ENCODE results near the gene LHX2.
A peak's percentile ranks its signal among the peaks of the same experiment; 100 is the strongest.

The LHX2 gene

GRCh38 chr9:124038790-124039633 lies 27.4 kb downstream of the LHX2 start:
- H3K27me3 ChIP-seq (ENCODE audit: control insufficient read depth, insufficient read depth, low read length), result peaks cover 71% of the 10 kb centered on the region
- H3K4me1 ChIP-seq (ENCODE audit: control insufficient read depth, insufficient read depth, low read length), result 0 out of 2 replicates have a peak, but pooled peaks cover 2% of the 10 kb centered on the region
- no peak overlapping the region for H3K27ac ChIP-seq (ENCODE audit: low read depth, low read length)
- no peak overlapping the region for H3K9ac ChIP-seq (ENCODE audit: low read depth, low read length)
- H3K4me3 ChIP-seq (ENCODE audit: low read depth, low read length), result no peak overlapping the region
- no peaks in the 10 kb centered on the region for H3K36me3 ChIP-seq (ENCODE audit: control insufficient read depth, insufficient read depth, low read length)
- H3K9me3 ChIP-seq (ENCODE audit: control insufficient read depth, insufficient read depth, low read length), result no peaks in the 10 kb centered on the region

- no peak overlapping the region for H3K9ac ChIP-seq (ENCODE audit: low read depth, low read length)
- no peaks in the 10 kb centered on the region for H3K36me3 ChIP-seq (ENCODE audit: control insufficient read depth, insufficient read depth, low read length)
- H3K27ac ChIP-seq (ENCODE audit: low read depth, low read length), result no peak overlapping the region
- H3K9me3 ChIP-seq (ENCODE audit: control insufficient read depth, insufficient read depth, low read length), result no peaks in the 10 kb centered on the region
- peaks cover 80% of the 10 kb centered on the region for H3K27me3 ChIP-seq (ENCODE audit: control insufficient read depth, insufficient read depth, low read length)
- H3K4me3 ChIP-seq (ENCODE audit: low read depth, low read length), result peak overlapping the region; percentile 52; the same call in 1 of the 2 replicates
- H3K4me1 ChIP-seq (ENCODE audit: control insufficient read depth, insufficient read depth, low read length), result 0 out of 2 replicates have a peak, but pooled peaks cover 2% of the 10 kb centered on the region
Measured at GRCh38 chr9:124040186-124040931, 28.8 kb downstream of the LHX2 start.

- Histone ChIP-seq H3K9ac (ENCODE audit: low read depth, low read length) (no peak overlapping the region), H3K27ac (ENCODE audit: low read depth, low read length) (no peak overlapping the region), H3K9me3 (ENCODE audit: control insufficient read depth, insufficient read depth, low read length) (no peaks in the 10 kb centered on the region), H3K4me3 (ENCODE audit: low read depth, low read length) (peak overlapping the region; percentile 52; the same call in 1 of the 2 replicates), H3K4me1 (ENCODE audit: control insufficient read depth, insufficient read depth, low read length) (0 out of 2 replicates have a peak, but pooled peaks cover 2% of the 10 kb centered on the region), H3K27me3 (ENCODE audit: control insufficient read depth, insufficient read depth, low read length) (peaks cover 85% of the 10 kb centered on the region), H3K36me3 (ENCODE audit: control insufficient read depth, insufficient read depth, low read length) (no peaks in the 10 kb centered on the region)
Measured at GRCh38 chr9:124040935-124041816, 29.6 kb downstream of the LHX2 start.

GRCh38 chr9:124041817-124042116 lies 30.2 kb downstream of the LHX2 start:
- Histone ChIP-seq H3K36me3 (ENCODE audit: control insufficient read depth, insufficient read depth, low read length) (no peaks in the 10 kb centered on the region), H3K9ac (ENCODE audit: low read depth, low read length) (no peak overlapping the region), H3K9me3 (ENCODE audit: control insufficient read depth, insufficient read depth, low read length) (no peaks in the 10 kb centered on the region), H3K4me1 (ENCODE audit: control insufficient read depth, insufficient read depth, low read length) (0 out of 2 replicates have a peak, but pooled peaks cover 2% of the 10 kb centered on the region), H3K27ac (ENCODE audit: low read depth, low read length) (no peak overlapping the region), H3K27me3 (ENCODE audit: control insufficient read depth, insufficient read depth, low read length) (peaks cover 90% of the 10 kb centered on the region), H3K4me3 (ENCODE audit: low read depth, low read length) (no peak overlapping the region)

DNA sequence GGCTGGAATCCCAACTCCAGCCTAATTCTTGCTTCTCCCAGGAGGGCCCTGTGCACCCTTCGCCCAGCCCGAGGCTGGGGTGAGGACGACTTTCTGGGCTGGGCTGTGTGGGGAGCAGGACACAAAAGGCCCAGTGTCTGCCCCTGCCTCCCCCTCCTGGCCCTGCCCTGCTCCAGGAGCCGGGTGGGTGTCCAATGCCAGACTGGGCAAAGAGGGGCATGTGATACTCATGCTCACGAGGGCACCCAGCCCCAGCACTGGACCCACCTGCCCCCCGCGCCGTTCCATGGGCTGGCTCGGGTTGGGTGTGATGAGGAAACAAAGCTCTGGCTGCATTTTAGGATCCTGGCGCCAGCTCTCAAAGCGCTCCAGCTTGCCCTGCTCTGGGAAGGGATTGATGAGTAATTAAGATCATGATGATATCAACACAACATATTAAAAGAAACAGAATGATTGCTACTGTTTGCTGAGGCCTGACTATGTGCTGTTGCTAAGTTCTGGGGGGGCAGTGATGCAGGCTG lies 30.7 kb downstream of the LHX2 start:
- no peak overlapping the region for H3K4me3 ChIP-seq (ENCODE audit: low read depth, low read length)
- H3K27ac ChIP-seq (ENCODE audit: low read depth, low read length), result no peak overlapping the region
- peaks cover 85% of the 10 kb centered on the region for H3K27me3 ChIP-seq (ENCODE audit: control insufficient read depth, insufficient read depth, low read length)
- H3K36me3 ChIP-seq (ENCODE audit: control insufficient read depth, insufficient read depth, low read length), result no peaks in the 10 kb centered on the region
- no peaks in the 10 kb centered on the region for H3K9me3 ChIP-seq (ENCODE audit: control insufficient read depth, insufficient read depth, low read length)
- H3K9ac ChIP-seq (ENCODE audit: low read depth, low read length), result no peak overlapping the region
- 0 out of 2 replicates have a peak, but pooled peaks cover 2% of the 10 kb centered on the region for H3K4me1 ChIP-seq (ENCODE audit: control insufficient read depth, insufficient read depth, low read length)

- no peak overlapping the region for H3K27ac ChIP-seq (ENCODE audit: low read depth, low read length)
- 0 out of 2 replicates have a peak, but pooled peaks cover 2% of the 10 kb centered on the region for H3K4me1 ChIP-seq (ENCODE audit: control insufficient read depth, insufficient read depth, low read length)
- H3K9ac ChIP-seq (ENCODE audit: low read depth, low read length), result no peak overlapping the region
- no peaks in the 10 kb centered on the region for H3K36me3 ChIP-seq (ENCODE audit: control insufficient read depth, insufficient read depth, low read length)
- H3K27me3 ChIP-seq (ENCODE audit: control insufficient read depth, insufficient read depth, low read length), result peaks cover 68% of the 10 kb centered on the region
- no peak overlapping the region for H3K4me3 ChIP-seq (ENCODE audit: low read depth, low read length)
- H3K9me3 ChIP-seq (ENCODE audit: control insufficient read depth, insufficient read depth, low read length), result no peaks in the 10 kb centered on the region
Measured at GRCh38 chr9:124044448-124044847, 32.9 kb downstream of the LHX2 start.

GRCh38 chr9:124045076-124045829 lies 33.7 kb downstream of the LHX2 start:
- 0 out of 2 replicates have a peak, but pooled peaks cover 2% of the 10 kb centered on the region for H3K4me1 ChIP-seq (ENCODE audit: control insufficient read depth, insufficient read depth, low read length)
- H3K4me3 ChIP-seq (ENCODE audit: low read depth, low read length), result peak overlapping the region; percentile 62
- H3K9ac ChIP-seq (ENCODE audit: low read depth, low read length), result no peak overlapping the region
- no peak overlapping the region for H3K27ac ChIP-seq (ENCODE audit: low read depth, low read length)
- H3K36me3 ChIP-seq (ENCODE audit: control insufficient read depth, insufficient read depth, low read length), result no peaks in the 10 kb centered on the region
- H3K27me3 ChIP-seq (ENCODE audit: control insufficient read depth, insufficient read depth, low read length), result peaks cover 60% of the 10 kb centered on the region
- no peaks in the 10 kb centered on the region for H3K9me3 ChIP-seq (ENCODE audit: control insufficient read depth, insufficient read depth, low read length)

DNA sequence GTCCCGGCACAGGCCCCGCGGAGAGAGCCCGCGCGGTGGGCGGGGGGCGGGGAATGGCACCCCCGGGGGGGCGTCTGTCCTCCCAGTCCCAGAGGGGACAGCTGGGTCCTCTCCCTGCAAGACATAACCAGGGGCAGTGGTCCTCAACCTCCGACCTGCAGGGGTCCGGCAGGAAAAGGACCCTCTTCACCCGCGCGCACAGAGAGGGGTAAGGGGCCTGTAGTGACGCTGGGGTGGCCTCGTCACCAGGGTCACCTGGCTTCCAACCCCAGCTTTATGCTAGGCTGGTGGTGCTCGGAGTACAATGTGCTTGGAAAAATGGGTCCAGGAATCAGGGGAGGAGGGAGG lies 34.2 kb downstream of the LHX2 start:
- Histone ChIP-seq H3K4me1 (ENCODE audit: control insufficient read depth, insufficient read depth, low read length) (no peaks in the 10 kb centered on the region), H3K9ac (ENCODE audit: low read depth, low read length) (no peak overlapping the region), H3K27ac (ENCODE audit: low read depth, low read length) (no peak overlapping the region), H3K9me3 (ENCODE audit: control insufficient read depth, insufficient read depth, low read length) (no peaks in the 10 kb centered on the region), H3K27me3 (ENCODE audit: control insufficient read depth, insufficient read depth, low read length) (peaks cover 54% of the 10 kb centered on the region), H3K4me3 (ENCODE audit: low read depth, low read length) (peak overlapping the region; percentile 62), H3K36me3 (ENCODE audit: control insufficient read depth, insufficient read depth, low read length) (no peaks in the 10 kb centered on the region)

DNA sequence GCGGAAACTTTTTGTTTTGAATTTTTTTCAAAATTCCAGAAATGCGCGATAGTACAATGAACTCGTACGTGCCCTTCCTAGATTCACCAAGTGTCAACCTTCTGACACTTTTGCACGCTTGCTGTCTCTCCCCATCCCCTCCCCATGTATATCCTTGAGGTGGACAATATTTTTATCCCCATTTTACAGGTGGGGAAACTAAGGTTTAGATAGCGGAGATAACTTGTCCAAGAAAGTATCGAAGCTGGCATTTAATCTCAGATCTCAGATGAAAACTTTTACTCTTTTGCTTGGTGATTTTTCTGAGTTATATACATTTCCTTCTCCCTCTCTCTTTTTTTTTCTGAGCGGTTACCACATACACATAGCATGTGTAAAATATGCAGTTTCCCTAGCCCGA lies 34.6 kb downstream of the LHX2 start:
- Histone ChIP-seq H3K9ac (ENCODE audit: low read depth, low read length) (no peak overlapping the region), H3K27me3 (ENCODE audit: control insufficient read depth, insufficient read depth, low read length) (peaks cover 51% of the 10 kb centered on the region), H3K4me1 (ENCODE audit: control insufficient read depth, insufficient read depth, low read length) (no peaks in the 10 kb centered on the region), H3K4me3 (ENCODE audit: low read depth, low read length) (no peak overlapping the region), H3K9me3 (ENCODE audit: control insufficient read depth, insufficient read depth, low read length) (no peaks in the 10 kb centered on the region), H3K36me3 (ENCODE audit: control insufficient read depth, insufficient read depth, low read length) (no peaks in the 10 kb centered on the region), H3K27ac (ENCODE audit: low read depth, low read length) (no peak overlapping the region)

- no peaks in the 10 kb centered on the region for H3K9me3 ChIP-seq (ENCODE audit: control insufficient read depth, insufficient read depth, low read length)
- H3K4me1 ChIP-seq (ENCODE audit: control insufficient read depth, insufficient read depth, low read length), result no peaks in the 10 kb centered on the region
- no peak overlapping the region for H3K4me3 ChIP-seq (ENCODE audit: low read depth, low read length)
- peaks cover 41% of the 10 kb centered on the region for H3K27me3 ChIP-seq (ENCODE audit: control insufficient read depth, insufficient read depth, low read length)
- H3K36me3 ChIP-seq (ENCODE audit: control insufficient read depth, insufficient read depth, low read length), result no peaks in the 10 kb centered on the region
- no peak overlapping the region for H3K27ac ChIP-seq (ENCODE audit: low read depth, low read length)
- H3K9ac ChIP-seq (ENCODE audit: low read depth, low read length), result no peak overlapping the region
Measured at GRCh38 chr9:124047251-124047672, 35.7 kb downstream of the LHX2 start.

Data from HUES48 (cell line).